KOPT-K1 (cell line): ENCODE data around the gene TCF7L2.
A peak's percentile ranks its signal among the peaks of the same experiment; 100 is the strongest.
"Not testable (repeated sequence)": the region's sequence is repeated elsewhere in the genome, so short reads cannot be mapped to it uniquely, and the experiment has no call there.

ENCODE experiments used
- H3K27ac ChIP-seq: fragments of 200-600 bp; sonication (generic); 2 replicates; pipeline ENCODE4 v1.5.1; 2016; ENCODE audit warnings: antibody characterized with exemption, mild to moderate bottlenecking, low read depth, low read length; ENCODE audit not compliant: poor library complexity, severe bottlenecking
- H3K36me3 ChIP-seq: fragments of 200-600 bp; sonication (generic); 2 replicates; pipeline ENCODE4 v1.5.1; 2017; ENCODE audit warnings: antibody characterized with exemption, mild to moderate bottlenecking, low read length, moderate library complexity; ENCODE audit not compliant: insufficient read depth
- H3K9me3 ChIP-seq: fragments of 200-600 bp; sonication (generic); 2 replicates; pipeline ENCODE4 v1.5.1; 2017; ENCODE audit warnings: antibody characterized with exemption, low read length, mild to moderate bottlenecking; ENCODE audit not compliant: insufficient read depth, poor library complexity, severe bottlenecking

Gene TCF7L2

DNA sequence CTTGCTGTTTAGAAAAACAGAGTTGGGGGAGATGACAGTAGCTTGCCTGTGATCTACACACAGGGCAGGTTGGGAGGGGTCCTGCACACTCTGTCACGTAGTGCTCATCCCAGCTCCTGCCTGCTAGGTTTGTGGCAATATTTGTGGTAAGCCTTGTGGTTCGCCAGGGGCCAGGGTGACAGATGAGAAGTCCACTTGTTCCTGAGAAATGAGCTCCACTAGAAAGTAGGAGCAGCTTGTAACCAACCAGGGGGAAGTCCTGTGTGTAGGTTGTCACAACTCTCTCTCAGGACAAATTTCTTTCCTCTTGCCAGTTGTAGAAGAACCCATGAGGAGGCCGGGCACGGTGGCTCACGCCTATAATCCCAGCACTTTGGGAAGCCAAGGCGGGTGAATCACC, 147.0 kb downstream of the TCF7L2 start:
- Histone ChIP-seq H3K36me3 (no peaks in the 10 kb centered on the region), H3K27ac (no peak overlapping the region), H3K9me3 (no peaks in the 10 kb centered on the region)

GRCh38 chr10:113099431-113100183, 149.6 kb downstream of the TCF7L2 start:
- Histone ChIP-seq H3K36me3 (no peaks in the 10 kb centered on the region), H3K9me3 (no peaks in the 10 kb centered on the region), H3K27ac (no peak overlapping the region)

GRCh38 chr10:113100281-113100680, 150.2 kb downstream of the TCF7L2 start:
- H3K27ac ChIP-seq = no peak overlapping the region
- no peaks in the 10 kb centered on the region for H3K9me3 ChIP-seq
- H3K36me3 ChIP-seq = no peaks in the 10 kb centered on the region

GRCh38 chr10:113103131-113103840, 153.2 kb downstream of the TCF7L2 start:
- peak overlapping the region; percentile 16 for H3K27ac ChIP-seq
- no peaks in the 10 kb centered on the region for H3K9me3 ChIP-seq
- H3K36me3 ChIP-seq = no peaks in the 10 kb centered on the region

- H3K36me3 ChIP-seq = no peaks in the 10 kb centered on the region
- no peak overlapping the region for H3K27ac ChIP-seq
- no peaks in the 10 kb centered on the region for H3K9me3 ChIP-seq
These were observed 154.0 kb downstream of the TCF7L2 start for GRCh38 chr10:113104047-113104446.

GRCh38 chr10:113108194-113108835, 158.3 kb downstream of the TCF7L2 start:
- no peak overlapping the region for H3K27ac ChIP-seq
- H3K36me3 ChIP-seq = no peaks in the 10 kb centered on the region
- no peaks in the 10 kb centered on the region for H3K9me3 ChIP-seq

DNA sequence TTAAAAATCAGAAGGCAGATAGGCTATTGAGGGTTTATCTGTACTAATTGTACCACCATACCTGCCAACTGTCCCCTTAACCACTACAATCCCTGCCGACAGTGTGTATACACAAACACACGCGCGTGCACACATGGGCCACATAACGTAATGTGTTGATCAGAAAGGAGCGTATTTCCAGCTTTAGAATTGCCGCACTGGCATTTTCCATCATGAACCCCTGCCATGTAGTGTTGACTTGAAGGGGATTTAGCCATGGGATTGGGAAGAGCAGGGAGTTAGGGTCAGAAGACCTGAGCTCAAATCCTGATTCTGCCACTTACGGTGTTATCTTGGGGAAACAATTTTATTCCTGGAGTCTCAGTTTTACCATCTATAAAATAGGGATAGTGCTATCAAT, 158.9 kb downstream of the TCF7L2 start:
- Histone ChIP-seq H3K27ac (no peak overlapping the region), H3K36me3 (no peaks in the 10 kb centered on the region), H3K9me3 (no peaks in the 10 kb centered on the region)

DNA sequence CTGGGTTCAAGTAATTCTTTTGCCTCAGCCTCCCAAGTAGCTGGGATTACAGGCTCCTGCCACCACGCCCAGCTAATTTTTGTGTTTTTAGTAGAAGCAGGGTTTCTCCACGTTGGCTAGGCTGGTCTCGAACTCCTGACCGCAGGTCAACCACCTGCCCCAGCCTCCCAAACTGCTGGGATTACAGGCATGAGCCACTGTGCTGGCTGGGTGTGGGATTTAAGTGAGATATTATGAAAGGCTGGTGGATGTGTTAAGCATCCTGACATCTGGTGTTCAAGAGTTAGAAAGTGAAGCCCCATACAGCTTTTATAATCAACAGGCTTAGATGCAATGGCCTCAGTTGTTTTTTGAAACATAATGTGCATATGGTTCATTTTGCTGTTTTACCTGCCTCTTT, 159.4 kb downstream of the TCF7L2 start:
- not testable (repeated sequence) for H3K36me3 ChIP-seq, H3K27ac ChIP-seq, H3K9me3 ChIP-seq

DNA sequence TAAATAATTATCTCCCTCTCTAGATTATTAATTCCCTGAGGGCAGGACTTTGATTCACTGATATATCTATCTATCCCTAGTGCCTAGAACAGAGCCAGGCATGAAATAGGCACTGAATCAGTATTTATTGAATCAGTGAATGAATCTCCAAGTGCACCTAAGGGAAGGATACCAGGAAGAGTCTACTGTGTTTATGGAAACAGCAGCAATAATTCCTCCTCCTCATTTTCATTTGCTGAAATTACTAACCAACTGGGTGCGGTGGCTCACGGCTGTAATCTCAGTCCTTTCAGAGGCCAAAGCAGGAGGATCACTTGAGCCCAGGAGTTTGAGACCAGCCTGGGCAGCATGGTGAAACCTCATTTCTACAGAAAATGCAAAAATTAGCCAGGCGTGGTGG, 161.2 kb downstream of the TCF7L2 start:
- no peak overlapping the region for H3K27ac ChIP-seq
- H3K9me3 ChIP-seq = no peaks in the 10 kb centered on the region
- no peaks in the 10 kb centered on the region for H3K36me3 ChIP-seq

GRCh38 chr10:113111900-113112853, 162.1 kb downstream of the TCF7L2 start:
- Histone ChIP-seq H3K36me3 (no peaks in the 10 kb centered on the region), H3K27ac (no peak overlapping the region), H3K9me3 (no peaks in the 10 kb centered on the region)

GRCh38 chr10:113113241-113113640, 163.2 kb downstream of the TCF7L2 start:
- no peaks in the 10 kb centered on the region for H3K9me3 ChIP-seq
- H3K36me3 ChIP-seq = no peaks in the 10 kb centered on the region
- H3K27ac ChIP-seq = no peak overlapping the region

- Histone ChIP-seq H3K9me3 (no peaks in the 10 kb centered on the region), H3K27ac (no peak overlapping the region), H3K36me3 (no peaks in the 10 kb centered on the region)
These were observed 163.9 kb downstream of the TCF7L2 start for GRCh38 chr10:113113918-113114317.

DNA sequence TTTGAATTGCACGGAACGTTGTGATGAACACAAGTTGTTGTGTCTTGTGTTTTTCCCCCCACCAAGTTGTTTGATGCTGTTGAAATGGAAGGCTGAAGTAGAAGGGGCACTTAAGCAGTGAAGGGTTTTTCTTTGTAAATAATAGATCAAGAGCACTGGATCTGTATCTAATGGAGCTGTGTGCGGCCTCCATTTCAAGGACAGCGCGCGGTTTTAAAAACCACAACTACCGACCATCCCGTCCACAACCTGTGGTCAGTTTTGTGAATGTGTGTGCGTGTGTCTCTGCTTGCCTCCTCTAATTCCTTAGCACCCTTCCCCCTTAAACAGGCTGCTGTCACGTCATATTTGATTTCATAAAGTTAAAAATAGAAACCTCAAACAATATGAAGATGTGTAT, 165.5 kb downstream of the TCF7L2 start:
- no peaks in the 10 kb centered on the region for H3K9me3 ChIP-seq
- no peak overlapping the region for H3K27ac ChIP-seq
- no peaks in the 10 kb centered on the region for H3K36me3 ChIP-seq

DNA sequence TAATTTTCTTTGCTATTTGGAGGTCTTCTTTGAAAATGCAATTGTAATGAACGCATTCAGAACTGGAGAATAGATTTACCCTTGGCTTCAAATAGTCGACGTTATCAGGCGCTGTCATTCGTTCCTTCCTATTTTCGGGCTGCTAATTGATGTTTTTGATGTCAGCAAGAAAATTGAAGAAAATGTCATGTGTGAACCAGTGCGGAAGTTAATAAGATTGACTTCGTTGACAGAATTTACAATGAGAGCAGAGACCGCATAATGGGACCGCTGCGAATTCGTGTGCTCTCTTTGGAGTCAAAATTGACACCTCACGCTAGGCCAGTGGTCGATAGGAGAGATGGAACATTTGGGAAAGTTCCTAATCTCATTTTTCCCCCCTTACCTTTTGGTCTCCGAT, 168.8 kb downstream of the TCF7L2 start:
- H3K36me3 ChIP-seq = no peaks in the 10 kb centered on the region
- no peak overlapping the region for H3K27ac ChIP-seq
- H3K9me3 ChIP-seq = no peaks in the 10 kb centered on the region

DNA sequence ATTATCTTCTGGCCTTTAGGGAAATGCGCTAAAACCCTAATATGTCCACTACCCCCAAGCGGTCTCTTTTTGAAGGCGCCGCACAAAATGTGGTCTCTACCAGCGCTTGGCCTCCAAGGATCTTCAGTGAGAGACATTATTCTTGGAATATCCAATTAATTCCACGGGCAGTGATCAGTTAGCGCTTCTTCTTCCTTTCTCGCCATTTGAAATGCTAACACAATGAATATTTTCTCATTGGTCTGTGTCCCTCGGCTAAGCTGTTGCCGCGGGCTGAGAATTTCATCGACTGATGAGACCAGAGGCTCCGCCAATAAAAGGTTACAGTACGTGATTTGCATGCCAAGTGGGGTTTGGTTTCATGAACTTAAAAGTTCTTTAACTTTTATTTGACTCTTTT, 169.8 kb downstream of the TCF7L2 start:
- H3K9me3 ChIP-seq = no peaks in the 10 kb centered on the region
- H3K27ac ChIP-seq = no peak overlapping the region
- H3K36me3 ChIP-seq = no peaks in the 10 kb centered on the region
